Measurements from ENCODE around the gene SAT1. TPM values are rescaled to one million over a fixed set of nuclear protein-coding genes. Genes with fewer than 3 reads are reported as not detected.

The SAT1 gene
- total RNA-seq, 1 experiment from 2014 or later: 55.2 TPM

- Mint-ChIP-seq H3K27ac (no peak overlapping the region), H3K27me3 (ENCODE audit: low read depth) (no peaks in the 10 kb centered on the region), H3K4me3 (no peak overlapping the region), H3K9me3 (no peaks in the 10 kb centered on the region; a peak in 1 of 5 replicates), H3K4me1 (no peaks in the 10 kb centered on the region), H3K36me3 (ENCODE audit: insufficient read depth in 1 of 3, low read depth in 3 of 3) (0 out of 7 replicates have a peak, but pooled peaks cover 0 to 1% (median 0%) of the 10 kb centered on the region in 3 experiments)
- DNase-seq: no peak
- Histone ChIP-seq H4K8ac (replicated peaks; ENCODE audit: insufficient read length, low read depth, low read length) (no peak overlapping the region), H3K27ac (ENCODE audit: insufficient read length, low read depth, low read length) (no peak overlapping the region), H3K4me1 (ENCODE audit: insufficient read depth, low read length) (no peaks in the 10 kb centered on the region), H4K5ac (ENCODE audit: insufficient read length, low read depth, low read length) (no peak overlapping the region), H3K9me3 (ENCODE audit: control insufficient read depth, low read depth, low read length) (no peaks in the 10 kb centered on the region), H2BK12ac (ENCODE audit: insufficient read length, low read depth, low read length) (no peak overlapping the region), H3K14ac (ENCODE audit: insufficient read depth, low read length) (no peak overlapping the region), H3K79me1 (ENCODE audit: insufficient read depth, low read depth, low read length, poor library complexity, severe bottlenecking) (no peaks in the 10 kb centered on the region), H2BK15ac (ENCODE audit: low read depth, low read length) (no peak overlapping the region), H3K27me3 (ENCODE audit: insufficient read depth, low read length) (no peaks in the 10 kb centered on the region), H2BK120ac (ENCODE audit: low read depth, low read length, poor library complexity, severe bottlenecking) (no peak overlapping the region), H3K4ac (ENCODE audit: low read depth, low read length) (no peak overlapping the region), H3K23me2 (ENCODE audit: insufficient read length, low read depth, low read length, poor library complexity, severe bottlenecking) (no peaks in the 10 kb centered on the region), H2AK5ac (ENCODE audit: insufficient read length, low read length) (no peak overlapping the region), H3T11ph (ENCODE audit: low read length) (no peak overlapping the region), H3K9ac (ENCODE audit: extremely low read depth, insufficient read length, low read length) (no peak overlapping the region), H2AFZ (ENCODE audit: low read length) (no peak overlapping the region), H4K91ac (ENCODE audit: insufficient read length, low read depth, low read length) (no peak overlapping the region), H3K79me2 (ENCODE audit: insufficient read depth, low read length) (no peaks in the 10 kb centered on the region), H3K23ac (ENCODE audit: insufficient read length, low read depth, low read length) (no peak overlapping the region), H3K56ac (ENCODE audit: insufficient read length, low read depth, low read length) (no peak overlapping the region), H2BK5ac (ENCODE audit: insufficient read length, low read length) (no peak overlapping the region), H4K20me1 (ENCODE audit: control insufficient read depth, insufficient read depth, insufficient read length) (no peaks in the 10 kb centered on the region), H2BK20ac (ENCODE audit: low read depth, low read length, poor library complexity, severe bottlenecking) (no peak overlapping the region), H3K18ac (ENCODE audit: insufficient read length, low read depth, low read length) (no peak overlapping the region), H3K4me2 (ENCODE audit: insufficient read depth, insufficient read length, low read length) (no peak overlapping the region)
- no peak for TF ChIP-seq CTCF (conservative IDR thresholded peaks at IDR 0.05)
- no CpG with 5 or more reads among the region's 3 CpGs for WGBS (ENCODE audit: extremely low coverage, insufficient read length, low lambda C conversion rate)
These were observed 35.0 kb downstream of the SAT1 start for GRCh38 chrX:23817979-23818336.

Measured in H9 (cell line).